Fibroblast of skin of right quadriceps (primary cell): ENCODE measurements around the gene MAP1S.
"Not testable (repeated sequence)": the region's sequence is repeated elsewhere in the genome, so short reads cannot be mapped to it uniquely, and the experiment has no call there.

Experiments
- DNase-seq: peaks from one replicate; pipeline ENCODE4 v3.0.0-alpha.2; 2013

MAP1S gene

GRCh38 chr19:17767559-17767958 lies 48.3 kb downstream of the MAP1S start:
- no peak for DNase-seq

DNA sequence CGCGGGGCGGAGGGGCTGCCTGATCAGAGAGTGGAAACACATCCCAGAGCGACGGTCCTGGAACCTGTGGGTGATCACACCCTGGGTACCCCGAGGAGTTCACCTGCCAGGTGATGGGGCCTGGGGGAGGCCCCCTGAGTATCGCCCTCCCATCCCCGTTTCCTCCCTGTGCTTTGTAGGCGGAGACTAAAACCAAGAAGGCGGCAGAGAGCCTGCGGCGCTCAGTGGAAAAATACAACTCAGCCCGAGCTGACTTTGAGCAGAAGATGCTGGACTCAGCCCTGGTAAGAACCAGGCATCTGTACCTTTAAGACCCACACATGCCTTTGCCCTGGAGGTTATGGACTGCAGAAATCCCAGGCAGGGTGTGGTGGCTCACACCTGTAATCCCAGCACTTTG lies 51.3 kb downstream of the MAP1S start:
- no peak for DNase-seq

DNA sequence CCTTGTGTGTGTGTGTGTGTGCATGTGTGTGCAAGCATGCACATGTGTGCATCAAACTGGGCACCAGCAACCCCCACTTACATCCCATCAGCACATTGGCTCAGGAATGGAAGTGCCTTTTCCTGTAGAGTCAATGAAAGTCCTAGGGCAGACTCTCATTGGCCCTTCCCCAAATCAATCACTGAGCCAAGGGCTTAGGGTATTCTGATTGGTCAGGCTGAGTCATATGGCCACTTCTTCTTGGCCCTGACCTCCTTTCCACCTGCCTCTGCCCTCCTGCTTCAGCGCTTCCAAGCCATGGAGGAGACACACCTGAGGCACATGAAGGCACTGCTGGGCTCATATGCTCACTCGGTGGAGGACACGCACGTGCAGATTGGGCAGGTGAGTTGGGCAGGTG lies 52.9 kb downstream of the MAP1S start:
- peak; percentile 32 for DNase-seq

DNA sequence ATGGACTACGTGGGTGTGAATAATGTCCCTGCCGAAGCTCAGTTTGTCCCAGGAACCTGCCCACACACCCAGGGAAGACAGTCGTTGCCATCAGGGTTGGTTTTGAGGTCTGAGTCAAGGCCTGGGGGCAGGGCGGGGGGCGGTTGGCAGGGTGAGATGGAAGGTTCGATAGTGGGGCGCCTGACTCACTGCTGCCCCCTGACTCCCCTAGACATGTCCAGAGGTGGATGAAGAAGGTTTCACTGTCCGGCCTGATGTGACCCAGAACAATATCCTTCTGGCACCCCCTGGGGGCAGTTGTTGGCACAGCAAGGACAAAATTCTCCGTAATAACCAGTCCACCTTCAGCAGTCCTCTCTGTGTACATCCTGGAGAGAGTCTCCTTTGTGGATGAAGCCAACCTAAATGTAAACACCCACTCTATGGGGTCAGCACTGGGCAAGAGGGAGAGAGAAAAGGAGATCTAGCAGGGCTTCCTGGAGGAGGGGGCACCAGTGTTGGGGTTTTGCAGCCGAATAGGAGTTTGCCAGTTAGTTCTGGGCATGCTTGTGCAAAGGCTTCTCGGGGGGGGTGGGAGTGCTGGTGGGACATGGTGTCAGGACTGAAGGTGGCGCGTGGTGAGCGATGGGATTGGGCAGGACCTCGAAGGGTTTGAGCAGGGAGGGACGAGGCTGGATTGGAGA lies 56.1 kb downstream of the MAP1S start:
- no peak for DNase-seq

DNA sequence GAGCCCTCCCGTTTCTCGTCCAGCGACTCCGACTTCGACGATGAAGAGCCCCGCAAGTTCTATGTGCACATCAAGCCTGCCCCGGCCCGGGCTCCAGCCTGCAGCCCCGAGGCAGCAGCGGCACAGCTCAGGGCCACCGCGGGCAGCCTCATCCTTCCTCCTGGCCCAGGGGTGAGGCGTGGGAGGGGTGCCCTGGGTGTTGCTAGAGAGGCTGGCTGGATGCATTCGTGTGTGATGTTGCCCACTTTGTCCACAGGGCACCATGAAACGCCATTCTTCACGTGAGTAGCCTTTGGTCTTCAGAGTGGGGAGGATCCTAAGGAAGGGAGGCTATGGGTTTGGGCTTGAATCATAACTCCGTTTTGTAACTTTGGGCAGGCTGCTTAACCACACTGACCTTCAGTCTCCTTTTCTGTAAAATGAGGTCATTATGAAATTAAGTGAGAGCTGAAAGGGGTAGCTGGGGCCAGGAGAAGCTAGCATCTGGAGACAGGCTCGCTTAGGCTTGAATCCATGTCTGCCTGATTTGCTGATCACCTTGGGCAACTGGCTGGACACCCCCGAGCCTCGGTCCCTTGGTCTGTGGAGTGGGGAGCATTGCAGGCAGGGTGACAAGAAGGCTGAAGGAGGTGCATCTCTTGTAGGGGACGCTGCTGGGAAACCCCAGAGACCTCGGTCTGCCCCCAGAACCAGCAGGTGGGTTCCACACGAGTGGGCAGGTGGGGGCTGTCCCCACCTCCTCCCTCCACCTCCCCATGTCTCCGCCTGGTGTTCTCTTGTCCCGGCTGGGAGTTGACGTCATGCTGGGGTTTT lies 56.9 kb downstream of the MAP1S start:
- no peak for DNase-seq

DNA sequence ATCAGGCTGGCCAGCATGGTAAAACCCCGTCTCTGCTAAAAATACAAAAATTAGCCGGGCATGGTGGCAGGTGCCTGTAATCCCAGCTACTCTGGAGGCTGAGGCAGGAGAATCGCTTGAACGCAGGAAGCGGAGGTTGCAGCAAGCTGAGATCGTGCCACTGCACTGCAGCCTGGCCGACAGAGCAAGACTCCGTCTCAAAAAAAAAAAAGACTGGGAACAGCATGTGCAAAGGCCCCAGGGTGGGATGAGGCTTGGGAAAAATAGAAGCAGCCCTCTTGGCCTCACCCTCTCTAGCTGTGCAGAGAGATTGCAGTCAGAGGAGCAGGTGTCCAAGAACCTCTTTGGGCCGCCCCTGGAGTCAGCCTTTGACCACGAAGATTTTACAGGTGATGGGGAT lies 58.6 kb downstream of the MAP1S start:
- not testable (repeated sequence) for DNase-seq

DNA sequence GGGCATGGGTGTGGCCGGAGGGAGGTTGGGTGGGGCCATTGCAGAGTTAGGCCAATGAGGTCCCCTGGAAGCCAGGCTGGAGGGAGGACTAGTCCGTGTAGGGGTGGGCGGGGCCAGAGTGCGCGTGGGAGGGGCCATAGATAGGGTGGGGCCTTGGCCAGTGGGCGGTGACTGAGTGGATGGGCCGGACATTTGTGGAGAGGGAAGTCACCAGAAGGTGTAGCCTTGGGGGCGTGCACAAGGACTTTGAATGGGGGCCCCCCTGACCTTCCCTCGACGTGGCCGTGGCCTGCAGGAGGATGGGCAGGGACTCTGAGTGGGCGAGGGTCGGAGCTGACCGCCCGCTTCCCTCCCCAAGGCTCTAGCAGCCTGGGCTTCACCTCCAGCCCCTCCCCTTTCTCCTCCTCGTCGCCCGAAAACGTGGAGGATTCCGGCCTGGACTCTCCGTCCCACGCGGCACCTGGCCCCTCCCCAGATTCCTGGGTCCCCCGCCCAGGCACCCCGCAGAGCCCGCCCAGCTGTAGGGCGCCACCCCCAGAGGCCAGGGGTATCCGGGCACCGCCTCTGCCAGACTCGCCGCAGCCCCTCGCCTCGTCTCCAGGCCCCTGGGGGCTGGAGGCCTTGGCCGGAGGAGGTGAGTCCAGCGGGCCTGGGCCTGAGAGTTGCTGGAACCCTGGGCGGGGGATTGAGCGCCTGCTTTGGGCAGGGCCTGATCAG lies 59.1 kb downstream of the MAP1S start:
- DNase-seq = peak; percentile 37

GRCh38 chr19:17778968-17779929 lies 60.0 kb downstream of the MAP1S start:
- DNase-seq = peak; percentile 51

GRCh38 chr19:17780781-17781180 lies 61.5 kb downstream of the MAP1S start:
- no peak for DNase-seq

DNA sequence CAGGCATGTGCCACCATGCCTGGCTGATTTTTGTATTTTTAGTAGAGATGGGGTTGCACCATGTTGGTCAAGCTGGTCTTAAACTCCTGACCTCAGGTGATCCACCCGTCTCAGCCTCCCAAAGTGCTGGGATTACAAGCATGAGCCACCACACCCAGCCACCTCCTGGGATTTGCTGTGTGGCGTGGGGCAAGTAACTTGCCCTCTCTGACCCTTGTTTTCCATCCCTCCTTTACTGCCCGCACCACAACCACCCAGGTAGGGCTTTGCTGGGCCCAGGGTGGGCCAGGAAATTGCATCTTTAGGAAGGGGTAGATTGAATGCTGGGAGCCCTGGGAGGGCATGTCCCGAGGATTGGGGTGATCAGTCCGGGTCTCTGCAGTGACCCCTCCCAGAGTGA lies 64.4 kb downstream of the MAP1S start:
- not testable (repeated sequence) for DNase-seq
